ENCODE measurements around the gene WDR87. TPM values are rescaled to one million over a fixed set of nuclear protein-coding genes. Genes with fewer than 3 reads are reported as not detected.
A peak's percentile ranks its signal among the peaks of the same experiment; 100 is the strongest.

Gene WDR87
- total RNA-seq, 1 donor from 2014 or later: not detected

DNA sequence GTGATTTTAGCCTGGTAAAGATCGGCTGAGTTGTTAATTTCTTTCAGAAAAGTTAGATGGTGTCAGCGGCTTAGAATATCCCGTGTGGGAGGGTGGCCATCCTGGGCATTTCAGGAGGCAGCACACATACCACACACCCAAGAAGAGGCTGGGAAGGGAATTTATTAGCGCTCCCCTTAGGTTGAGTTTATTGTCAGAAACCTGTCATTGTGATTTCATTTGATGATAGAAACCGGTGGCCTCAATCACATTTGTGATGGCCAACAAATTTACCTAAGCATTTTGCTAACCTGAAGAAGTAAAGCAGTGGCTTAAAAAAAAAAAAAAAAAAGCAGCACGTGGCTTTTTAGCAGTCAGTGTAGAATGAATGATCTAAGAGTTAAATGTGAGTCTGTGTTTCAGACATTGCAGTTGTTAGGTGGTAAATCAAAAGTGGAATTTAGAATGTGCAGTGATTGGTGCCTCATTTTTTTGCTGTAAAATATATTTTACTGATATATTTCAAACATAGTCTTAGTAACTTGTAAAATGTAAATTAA, 3.3 kb upstream of the WDR87 start:
- H3K79me2 ChIP-seq (ENCODE audit: insufficient read depth, low read length): peaks cover 73% of the 10 kb centered on the region
- Mint-ChIP-seq H3K9me3 (ENCODE audit: unreplicated experiment) (peaks cover 2% of the 10 kb centered on the region), H3K27ac (ENCODE audit: unreplicated experiment) (peak overlapping the region; percentile 26), H3K4me3 (ENCODE audit: unreplicated experiment) (no peak overlapping the region), H3K36me3 (ENCODE audit: low read depth, unreplicated experiment) (no peaks in the 10 kb centered on the region), H3K4me1 (ENCODE audit: low read depth, unreplicated experiment) (peaks cover 5% of the 10 kb centered on the region), H3K27me3 (ENCODE audit: low read depth, unreplicated experiment) (no peaks in the 10 kb centered on the region)
- peaks cover 52% of the 10 kb centered on the region for H4K20me1 ChIP-seq (ENCODE audit: insufficient read depth, low read length)
- peak overlapping the region; percentile 15 for H3K9ac ChIP-seq (ENCODE audit: low read length)
- H3K4me2 ChIP-seq (ENCODE audit: low read length): peak overlapping the region; percentile 87
- H3K4me1 ChIP-seq (ENCODE audit: insufficient read depth, low read length): peaks cover 18% of the 10 kb centered on the region
- H3K9me3 ChIP-seq (ENCODE audit: insufficient read depth, low read depth, low read length): no peaks in the 10 kb centered on the region
- FAIRE-seq (no peak), DNase-seq (ENCODE audit: low read depth) (no peak)
- H3K27ac ChIP-seq (ENCODE audit: low read depth, low read length): no peak overlapping the region
- no peaks in the 10 kb centered on the region for H3K27me3 ChIP-seq (ENCODE audit: insufficient read depth, low read length)
- no peak for TF ChIP-seq CTCF (IDR thresholded peaks at IDR 0.05; ENCODE audit: insufficient read depth, low read depth, low read length)
- TF ChIP-seq EZH2 (IDR thresholded peaks at IDR 0.05; ENCODE audit: insufficient read depth, low read length): no peak
- H3K4me3 ChIP-seq (ENCODE audit: insufficient read depth, low read depth, low read length): no peak overlapping the region
- no peak overlapping the region for H2AFZ ChIP-seq (ENCODE audit: low read depth, low read length)
- no peaks in the 10 kb centered on the region for H3K36me3 ChIP-seq (ENCODE audit: insufficient read depth, low read length)

DNA sequence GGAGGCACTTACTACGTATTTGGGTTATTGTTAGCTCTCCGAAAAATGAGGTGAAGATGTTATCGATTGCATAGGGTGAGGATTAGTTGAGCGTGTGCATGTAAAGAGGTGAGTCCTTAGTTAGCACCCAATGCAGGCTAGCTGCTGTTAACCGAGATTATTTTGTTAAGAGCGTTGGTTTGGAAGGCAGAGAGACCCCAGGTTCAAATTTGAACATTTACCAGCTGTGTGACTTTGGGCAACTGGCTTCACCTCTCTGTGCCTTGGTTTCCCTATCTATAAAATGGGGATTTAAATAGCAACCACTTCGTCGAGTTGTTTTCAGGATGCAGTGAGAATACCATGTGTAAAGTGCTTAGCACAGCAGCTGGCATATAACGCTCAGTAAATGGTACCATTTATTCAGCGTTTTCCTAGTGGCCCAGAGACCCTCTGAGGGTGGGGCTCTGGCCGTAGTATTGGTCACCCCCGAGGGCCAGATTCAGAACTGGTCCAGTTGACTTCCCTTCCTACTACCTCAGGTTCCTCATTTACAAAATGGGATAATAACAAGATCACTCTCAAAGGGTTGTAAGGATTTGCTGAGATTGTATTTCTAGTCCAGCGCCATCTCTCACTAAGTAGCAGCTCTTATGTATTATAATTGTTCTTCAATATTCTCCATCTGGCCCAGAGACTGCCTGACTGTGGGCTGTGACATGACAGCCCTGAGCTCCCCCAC, 1.5 kb upstream of the WDR87 start:
- Histone ChIP-seq H3K36me3 (ENCODE audit: insufficient read depth, low read length) (no peaks in the 10 kb centered on the region), H3K27me3 (ENCODE audit: insufficient read depth, low read length) (no peaks in the 10 kb centered on the region), H3K4me3 (ENCODE audit: insufficient read depth, low read depth, low read length) (peak overlapping the region; percentile 95), H3K9me3 (ENCODE audit: insufficient read depth, low read depth, low read length) (no peaks in the 10 kb centered on the region), H3K9ac (ENCODE audit: low read length) (peak overlapping the region; percentile 87), H3K79me2 (ENCODE audit: insufficient read depth, low read length) (peaks cover 57% of the 10 kb centered on the region), H4K20me1 (ENCODE audit: insufficient read depth, low read length) (peaks cover 42% of the 10 kb centered on the region), H3K4me1 (ENCODE audit: insufficient read depth, low read length) (peaks cover 18% of the 10 kb centered on the region), H2AFZ (ENCODE audit: low read depth, low read length) (peak overlapping the region; percentile 87), H3K27ac (ENCODE audit: low read depth, low read length) (peak overlapping the region; percentile 75), H3K4me2 (ENCODE audit: low read length) (peak overlapping the region; percentile 87)
- peaks cover 2% of the 10 kb centered on the region for H3K9me3 Mint-ChIP-seq (ENCODE audit: unreplicated experiment)
- no peaks in the 10 kb centered on the region for H3K27me3 Mint-ChIP-seq (ENCODE audit: low read depth, unreplicated experiment)
- no peak for TF ChIP-seq EZH2 (IDR thresholded peaks at IDR 0.05; ENCODE audit: insufficient read depth, low read length)
- no peak for TF ChIP-seq CTCF (IDR thresholded peaks at IDR 0.05; ENCODE audit: insufficient read depth, low read depth, low read length)
- no peaks in the 10 kb centered on the region for H3K36me3 Mint-ChIP-seq (ENCODE audit: low read depth, unreplicated experiment)
- H3K4me1 Mint-ChIP-seq (ENCODE audit: low read depth, unreplicated experiment): peaks cover 5% of the 10 kb centered on the region
- H3K27ac Mint-ChIP-seq (ENCODE audit: unreplicated experiment): peak overlapping the region; percentile 16
- DNase-seq (ENCODE audit: low read depth): no peak
- FAIRE-seq: no peak
- peak overlapping the region; percentile 88 for H3K4me3 Mint-ChIP-seq (ENCODE audit: unreplicated experiment)

Measured in astrocyte (in vitro differentiated cells and primary cell).